ENCODE measurements around the gene FAAP20.

FAAP20 gene

GRCh38 chr1:2194319-2194897 is at the start of gene FAAP20:
FAAP20 (minus strand) TSS chr1:2194772; CDS start chr1:2194749, 23 bp downstream.
- DNase-seq: no peak

- DNase-seq: no peak
Observed at GRCh38 chr1:2242814-2243725, 48.5 kb upstream of the FAAP20 start.

- no peak for DNase-seq
Observed at GRCh38 chr1:2241820-2242219, 47.2 kb upstream of the FAAP20 start.

- DNase-seq: no peak
Observed at GRCh38 chr1:2240270-2241156, 45.9 kb upstream of the FAAP20 start.

GRCh38 chr1:2239384-2239985 is 44.9 kb upstream of the FAAP20 start:
- DNase-seq: no peak

- no peak for DNase-seq
Observed at GRCh38 chr1:2239013-2239370, 44.4 kb upstream of the FAAP20 start.

GRCh38 chr1:2238361-2239012 is 43.9 kb upstream of the FAAP20 start:
- DNase-seq: no peak

GRCh38 chr1:2237773-2238172 is 43.2 kb upstream of the FAAP20 start:
- DNase-seq: no peak

- DNase-seq: peak; percentile 63
Observed at GRCh38 chr1:2236695-2237677, 42.4 kb upstream of the FAAP20 start.

- no peak for DNase-seq
Observed at GRCh38 chr1:2235300-2235998, 40.9 kb upstream of the FAAP20 start.

GRCh38 chr1:2234762-2235113 is 40.2 kb upstream of the FAAP20 start:
- DNase-seq: no peak

- peak; percentile 76 for DNase-seq
Observed at GRCh38 chr1:2233997-2234761, 39.6 kb upstream of the FAAP20 start.

GRCh38 chr1:2233468-2233867 is 38.9 kb upstream of the FAAP20 start:
- no peak for DNase-seq

GRCh38 chr1:2232916-2233438 is 38.4 kb upstream of the FAAP20 start:
- no peak for DNase-seq

- DNase-seq: no peak
Observed at GRCh38 chr1:2232255-2232915, 37.8 kb upstream of the FAAP20 start.

- peak; percentile 82 for DNase-seq
Observed at GRCh38 chr1:2231532-2232254, 37.1 kb upstream of the FAAP20 start.

- DNase-seq: peak; percentile 68
Observed at GRCh38 chr1:2230781-2231531, 36.4 kb upstream of the FAAP20 start.

All from activated T-cell treated with anti-CD3 and anti-CD28 coated beads, Interleukin-2, amount 50 U/mL, for 1 hour (primary cell).